Ovary (tissue), 3 donors: Measurements from ENCODE around the gene SIGLEC1.

Experiments used
- POLR2A ChIP-seq: fragments of 450-650 bp; IDR thresholded peaks from one replicate; pipeline ENCODE4 v1.6.1; 2017; ENCODE audit warnings: antibody characterized with exemption, mild to moderate bottlenecking, moderate library complexity
- TF ChIP-seq, protein P1 (sequence below), 3 donors: fragments of 450-650 bp in 2 of 3; fragments of 200-600 bp in 1 of 3; IDR thresholded peaks; one replicate each; pipeline versions ENCODE4 v1.5.1 to v1.8.0; 2016 to 2022; ENCODE audit warnings: antibody characterized with exemption in 3 of 3, mild to moderate bottlenecking in 1 of 3
- donor health status: DM: no; HTN: no; CAD: no.

DNA sequence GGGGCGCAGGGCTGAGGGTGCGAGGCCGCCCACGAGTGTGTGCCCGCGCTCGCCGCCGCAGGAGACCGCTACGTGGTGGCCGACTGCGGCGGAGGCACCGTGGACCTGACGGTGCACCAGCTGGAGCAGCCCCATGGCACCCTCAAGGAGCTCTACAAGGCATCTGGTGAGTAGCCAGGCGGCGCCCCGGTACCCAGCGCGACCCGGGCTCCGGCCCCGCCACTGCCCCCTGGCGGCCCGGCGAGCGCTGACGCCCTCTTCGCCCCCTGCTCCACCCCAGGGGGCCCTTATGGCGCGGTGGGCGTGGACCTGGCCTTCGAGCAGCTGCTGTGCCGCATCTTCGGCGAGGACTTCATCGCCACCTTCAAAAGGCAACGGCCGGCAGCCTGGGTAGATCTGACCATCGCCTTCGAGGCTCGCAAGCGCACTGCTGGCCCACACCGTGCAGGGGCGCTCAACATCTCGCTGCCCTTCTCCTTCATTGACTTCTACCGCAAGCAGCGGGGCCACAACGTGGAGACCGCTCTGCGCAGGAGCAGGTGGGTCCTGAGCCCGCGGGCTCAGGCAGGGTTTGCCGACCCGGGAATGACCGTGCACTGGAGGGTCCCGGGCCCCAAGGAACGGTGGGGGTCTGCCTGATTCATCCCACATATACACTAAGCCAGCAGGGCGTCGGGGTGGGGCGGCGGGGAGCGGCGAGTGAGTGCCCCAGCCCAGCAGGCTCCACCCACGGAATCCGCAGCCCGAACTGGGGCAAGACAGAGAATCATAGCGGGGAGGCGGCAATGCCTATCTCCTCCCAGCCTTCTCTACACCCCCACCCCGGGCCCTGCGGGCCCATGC is 37.5 kb upstream of the SIGLEC1 start:
- TF ChIP-seq POLR2A, result no peak
- TF ChIP-seq, protein P1, sequence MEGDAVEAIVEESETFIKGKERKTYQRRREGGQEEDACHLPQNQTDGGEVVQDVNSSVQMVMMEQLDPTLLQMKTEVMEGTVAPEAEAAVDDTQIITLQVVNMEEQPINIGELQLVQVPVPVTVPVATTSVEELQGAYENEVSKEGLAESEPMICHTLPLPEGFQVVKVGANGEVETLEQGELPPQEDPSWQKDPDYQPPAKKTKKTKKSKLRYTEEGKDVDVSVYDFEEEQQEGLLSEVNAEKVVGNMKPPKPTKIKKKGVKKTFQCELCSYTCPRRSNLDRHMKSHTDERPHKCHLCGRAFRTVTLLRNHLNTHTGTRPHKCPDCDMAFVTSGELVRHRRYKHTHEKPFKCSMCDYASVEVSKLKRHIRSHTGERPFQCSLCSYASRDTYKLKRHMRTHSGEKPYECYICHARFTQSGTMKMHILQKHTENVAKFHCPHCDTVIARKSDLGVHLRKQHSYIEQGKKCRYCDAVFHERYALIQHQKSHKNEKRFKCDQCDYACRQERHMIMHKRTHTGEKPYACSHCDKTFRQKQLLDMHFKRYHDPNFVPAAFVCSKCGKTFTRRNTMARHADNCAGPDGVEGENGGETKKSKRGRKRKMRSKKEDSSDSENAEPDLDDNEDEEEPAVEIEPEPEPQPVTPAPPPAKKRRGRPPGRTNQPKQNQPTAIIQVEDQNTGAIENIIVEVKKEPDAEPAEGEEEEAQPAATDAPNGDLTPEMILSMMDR (IDR thresholded peaks at IDR 0.05), result peak in 1 of 3 donors; percentile 12
